ENCODE data around the gene MCF2L. TPM values are rescaled to one million over a fixed set of nuclear protein-coding genes. Genes with fewer than 3 reads are reported as not detected.

Gene MCF2L
- polyA plus RNA-seq, 1 donor from 2014 or later = 88.0 TPM

- Histone ChIP-seq H3K9me2 (ENCODE audit: insufficient read depth, low read length) (no peaks in the 10 kb centered on the region), H3K36me3 (ENCODE audit: insufficient read depth, low read length) (no peaks in the 10 kb centered on the region), H3K27me3 (ENCODE audit: insufficient read depth, low read depth, low read length) (no peaks in the 10 kb centered on the region), H3F3A (ENCODE audit: insufficient read depth, low read length, poor library complexity, severe bottlenecking) (no peaks in the 10 kb centered on the region), H3K9me3 (ENCODE audit: low read length) (no peaks in the 10 kb centered on the region), H3K27ac (ENCODE audit: low read length) (no peak overlapping the region), H2AFZ (ENCODE audit: low read depth, low read length) (no peak overlapping the region), H3K4me3 (ENCODE audit: low read length) (no peak overlapping the region), H3K79me2 (replicated peaks; ENCODE audit: insufficient read depth, low read length) (no peaks in the 10 kb centered on the region), H4K20me1 (ENCODE audit: insufficient read depth) (no peaks in the 10 kb centered on the region), H3K9ac (ENCODE audit: low read length) (no peak overlapping the region), H3K4me2 (ENCODE audit: low read length) (no peak overlapping the region)
- TF ChIP-seq POLR2AphosphoS5 (IDR thresholded peaks at IDR 0.05) (no peak), MXI1 (conservative IDR thresholded peaks at IDR 0.05; ENCODE audit: poor library complexity, severe bottlenecking) (no peak), CTCF (IDR thresholded peaks at IDR 0.05; ENCODE audit: poor library complexity, severe bottlenecking) (no peak), RAD21 (conservative IDR thresholded peaks at IDR 0.05) (no peak), EP300 (conservative IDR thresholded peaks at IDR 0.05; ENCODE audit: poor library complexity, severe bottlenecking) (no peak), TAF1 (IDR thresholded peaks at IDR 0.05; ENCODE audit: low read depth) (no peak), SMC3 (conservative IDR thresholded peaks at IDR 0.05; ENCODE audit: poor library complexity) (no peak), EZH2 (IDR thresholded peaks at IDR 0.05; ENCODE audit: borderline replicate concordance, insufficient read depth, low read length, poor library complexity, severe bottlenecking) (no peak)
- TF ChIP-seq, protein P1, sequence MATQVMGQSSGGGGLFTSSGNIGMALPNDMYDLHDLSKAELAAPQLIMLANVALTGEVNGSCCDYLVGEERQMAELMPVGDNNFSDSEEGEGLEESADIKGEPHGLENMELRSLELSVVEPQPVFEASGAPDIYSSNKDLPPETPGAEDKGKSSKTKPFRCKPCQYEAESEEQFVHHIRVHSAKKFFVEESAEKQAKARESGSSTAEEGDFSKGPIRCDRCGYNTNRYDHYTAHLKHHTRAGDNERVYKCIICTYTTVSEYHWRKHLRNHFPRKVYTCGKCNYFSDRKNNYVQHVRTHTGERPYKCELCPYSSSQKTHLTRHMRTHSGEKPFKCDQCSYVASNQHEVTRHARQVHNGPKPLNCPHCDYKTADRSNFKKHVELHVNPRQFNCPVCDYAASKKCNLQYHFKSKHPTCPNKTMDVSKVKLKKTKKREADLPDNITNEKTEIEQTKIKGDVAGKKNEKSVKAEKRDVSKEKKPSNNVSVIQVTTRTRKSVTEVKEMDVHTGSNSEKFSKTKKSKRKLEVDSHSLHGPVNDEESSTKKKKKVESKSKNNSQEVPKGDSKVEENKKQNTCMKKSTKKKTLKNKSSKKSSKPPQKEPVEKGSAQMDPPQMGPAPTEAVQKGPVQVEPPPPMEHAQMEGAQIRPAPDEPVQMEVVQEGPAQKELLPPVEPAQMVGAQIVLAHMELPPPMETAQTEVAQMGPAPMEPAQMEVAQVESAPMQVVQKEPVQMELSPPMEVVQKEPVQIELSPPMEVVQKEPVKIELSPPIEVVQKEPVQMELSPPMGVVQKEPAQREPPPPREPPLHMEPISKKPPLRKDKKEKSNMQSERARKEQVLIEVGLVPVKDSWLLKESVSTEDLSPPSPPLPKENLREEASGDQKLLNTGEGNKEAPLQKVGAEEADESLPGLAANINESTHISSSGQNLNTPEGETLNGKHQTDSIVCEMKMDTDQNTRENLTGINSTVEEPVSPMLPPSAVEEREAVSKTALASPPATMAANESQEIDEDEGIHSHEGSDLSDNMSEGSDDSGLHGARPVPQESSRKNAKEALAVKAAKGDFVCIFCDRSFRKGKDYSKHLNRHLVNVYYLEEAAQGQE (IDR thresholded peaks at IDR 0.05; ENCODE audit: borderline replicate concordance) = no peak
Observed at GRCh38 chr13:113088691-113089020, 119.6 kb downstream of the MCF2L start.

- no peaks in the 10 kb centered on the region for H4K20me1 ChIP-seq (ENCODE audit: insufficient read depth)
- H3K4me3 ChIP-seq (ENCODE audit: low read length) = no peak overlapping the region
- TF ChIP-seq TAF1 (IDR thresholded peaks at IDR 0.05; ENCODE audit: low read depth) (no peak), POLR2AphosphoS5 (IDR thresholded peaks at IDR 0.05) (no peak), SMC3 (conservative IDR thresholded peaks at IDR 0.05; ENCODE audit: poor library complexity) (no peak), CTCF (IDR thresholded peaks at IDR 0.05; ENCODE audit: poor library complexity, severe bottlenecking) (no peak), MXI1 (conservative IDR thresholded peaks at IDR 0.05; ENCODE audit: poor library complexity, severe bottlenecking) (no peak), RAD21 (conservative IDR thresholded peaks at IDR 0.05) (no peak), EZH2 (IDR thresholded peaks at IDR 0.05; ENCODE audit: borderline replicate concordance, insufficient read depth, low read length, poor library complexity, severe bottlenecking) (no peak), EP300 (conservative IDR thresholded peaks at IDR 0.05; ENCODE audit: poor library complexity, severe bottlenecking) (no peak)
- TF ChIP-seq, protein P1 (IDR thresholded peaks at IDR 0.05; ENCODE audit: borderline replicate concordance) = no peak
- no peaks in the 10 kb centered on the region for H3K79me2 ChIP-seq (replicated peaks; ENCODE audit: insufficient read depth, low read length)
- no peaks in the 10 kb centered on the region for H3K9me3 ChIP-seq (ENCODE audit: low read length)
- H3K27ac ChIP-seq (ENCODE audit: low read length) = no peak overlapping the region
- no peak overlapping the region for H3K4me2 ChIP-seq (ENCODE audit: low read length)
- H3K9ac ChIP-seq (ENCODE audit: low read length) = no peak overlapping the region
- H3F3A ChIP-seq (ENCODE audit: insufficient read depth, low read length, poor library complexity, severe bottlenecking) = no peaks in the 10 kb centered on the region
- no peak overlapping the region for H2AFZ ChIP-seq (ENCODE audit: low read depth, low read length)
- no peaks in the 10 kb centered on the region for H3K9me2 ChIP-seq (ENCODE audit: insufficient read depth, low read length)
- H3K36me3 ChIP-seq (ENCODE audit: insufficient read depth, low read length) = no peaks in the 10 kb centered on the region
- no peaks in the 10 kb centered on the region for H3K27me3 ChIP-seq (ENCODE audit: insufficient read depth, low read depth, low read length)
Observed at GRCh38 chr13:113089693-113090414, 120.8 kb downstream of the MCF2L start.

All from neural cell (in vitro differentiated cells).